OCI-LY7 (cell line): ENCODE data around the gene BBX.

ENCODE experiments used
- CTCF ChIP-seq: fragments of 200-600 bp; sonication (generic); conservative IDR thresholded peaks from 2 replicates; pipeline ENCODE4 v1.5.1; 2014; ENCODE audit warnings: mild to moderate bottlenecking, antibody characterized with exemption, low read length, moderate library complexity, mixed read lengths
- EZH2phosphoT487 ChIP-seq: fragments of 200-600 bp; sonication (generic); IDR thresholded peaks from 2 replicates; pipeline ENCODE4 v1.6.1; 2018; ENCODE audit warnings: low read depth, borderline replicate concordance, mild to moderate bottlenecking, mixed run types, antibody characterized with exemption, low read length, moderate library complexity, mixed read lengths

GRCh38 chr3:107664614-107665013 is 141.9 kb downstream of the BBX start:
- peak; percentile 31; the same call in 1 of the 2 replicates for TF ChIP-seq CTCF
- no peak for TF ChIP-seq EZH2phosphoT487
